OCI-LY3 (cell line): ENCODE results near the gene CPM.

Experiments used
- H2AFZ ChIP-seq: fragments of 200-600, 300-600 bp; shearing (Covaris generic); 2 replicates; pipeline ENCODE4 v1.6.0; 2014; ENCODE audit warnings: antibody characterized with exemption, low read depth, low read length
- H3K27ac ChIP-seq: fragments of 200-600, 300-600 bp; sonication (generic); 2 replicates; pipeline ENCODE4 v1.5.1; 2014; ENCODE audit warnings: mild to moderate bottlenecking, low read length, moderate library complexity, mixed read lengths
- H3K27me3 ChIP-seq: fragments of 200-600, 300-600 bp; sonication (generic); 2 replicates; pipeline ENCODE4 v1.6.1; 2014; ENCODE audit warnings: low read depth, low read length, mixed read lengths
- H3K36me3 ChIP-seq: fragments of 200-600, 300-600 bp; sonication (generic); replicated peaks from 2 replicates; pipeline ENCODE3; 2014; ENCODE audit warnings: low read depth, low read length, mixed read lengths
- H3K4me1 ChIP-seq: fragments of 300-600, 200-600 bp; sonication (generic); 2 replicates; pipeline ENCODE4 v1.6.1; 2014; ENCODE audit warnings: low read length, mixed read lengths
- H3K4me2 ChIP-seq: fragments of 200-600, 300-600 bp; sonication (generic); 2 replicates; pipeline ENCODE4 v1.6.1; 2014; ENCODE audit warnings: low read length, mixed read lengths
- H3K4me3 ChIP-seq: fragments of 300-600, 200-600 bp; sonication (generic); 2 replicates; pipeline ENCODE4 v1.5.1; 2014; ENCODE audit warnings: antibody characterized with exemption, mild to moderate bottlenecking, low read length, moderate library complexity
- H3K79me2 ChIP-seq: fragments of 300-600, 200-600 bp; shearing (Covaris generic); 2 replicates; pipeline ENCODE4 v1.6.1; 2014; ENCODE audit warnings: mild to moderate bottlenecking, low read length, mixed read lengths
- H3K9ac ChIP-seq: fragments of 300-600, 200-600 bp; shearing (Covaris generic); 2 replicates; pipeline ENCODE4 v1.6.0; 2014; ENCODE audit warnings: mild to moderate bottlenecking, low read length, moderate library complexity
- H3K9me3 ChIP-seq: fragments of 200-600, 300-600 bp; shearing (Covaris generic); 2 replicates; pipeline ENCODE4 v1.6.1; 2014; ENCODE audit warnings: low read length, mixed read lengths; ENCODE audit not compliant: insufficient read depth
- H4K20me1 ChIP-seq: fragments of 200-600, 300-600 bp; sonication (generic); 2 replicates; pipeline ENCODE4 v1.6.1; 2016; ENCODE audit warnings: low read length, mixed read lengths; ENCODE audit not compliant: insufficient read depth
- EZH2phosphoT487 ChIP-seq: fragments of 200-600 bp; shearing (Covaris generic); IDR thresholded peaks from 2 replicates; pipeline ENCODE4 v1.6.1; 2018; ENCODE audit warnings: antibody characterized with exemption, mixed run types, low read depth
- TF ChIP-seq, protein P1 (sequence below): fragments of 200-600, 300-600 bp; sonication (generic); IDR thresholded peaks from 2 replicates; pipeline ENCODE4 v1.5.1; 2014; ENCODE audit warnings: antibody characterized with exemption, low read length, low read depth

CPM gene

DNA sequence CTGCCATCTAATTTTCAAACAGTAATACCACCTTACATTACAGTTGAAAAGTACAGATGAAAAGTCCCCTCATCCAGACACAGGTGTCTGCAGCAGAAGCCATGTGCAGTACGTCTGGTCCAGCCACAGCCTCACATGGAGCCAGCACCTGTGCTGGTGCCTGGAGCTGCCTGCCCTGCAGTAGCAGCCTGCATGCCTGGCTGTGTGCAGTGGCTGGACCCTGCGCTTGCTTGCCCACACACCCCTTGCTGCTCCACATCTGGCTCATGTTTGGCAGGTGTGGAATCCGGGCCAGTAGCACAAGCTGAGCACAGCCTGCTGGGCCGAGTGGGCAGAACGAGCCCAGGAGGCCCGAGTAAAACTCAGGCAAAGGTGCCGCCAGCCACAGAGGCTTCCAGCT, 21.8 kb upstream of the CPM start:
- Histone ChIP-seq H3K4me3 (no peak overlapping the region), H3K9me3 (peaks cover 3% of the 10 kb centered on the region; the same call in 1 of the 2 replicates), H3K4me2 (no peak overlapping the region), H3K27me3 (no peaks in the 10 kb centered on the region), H3K4me1 (peaks cover 18% of the 10 kb centered on the region), H2AFZ (no peak overlapping the region), H3K9ac (no peak overlapping the region), H4K20me1 (no peaks in the 10 kb centered on the region), H3K79me2 (no peaks in the 10 kb centered on the region), H3K27ac (no peak overlapping the region), H3K36me3 (no peaks in the 10 kb centered on the region)
- TF ChIP-seq EZH2phosphoT487, result no peak
- TF ChIP-seq, protein P1, sequence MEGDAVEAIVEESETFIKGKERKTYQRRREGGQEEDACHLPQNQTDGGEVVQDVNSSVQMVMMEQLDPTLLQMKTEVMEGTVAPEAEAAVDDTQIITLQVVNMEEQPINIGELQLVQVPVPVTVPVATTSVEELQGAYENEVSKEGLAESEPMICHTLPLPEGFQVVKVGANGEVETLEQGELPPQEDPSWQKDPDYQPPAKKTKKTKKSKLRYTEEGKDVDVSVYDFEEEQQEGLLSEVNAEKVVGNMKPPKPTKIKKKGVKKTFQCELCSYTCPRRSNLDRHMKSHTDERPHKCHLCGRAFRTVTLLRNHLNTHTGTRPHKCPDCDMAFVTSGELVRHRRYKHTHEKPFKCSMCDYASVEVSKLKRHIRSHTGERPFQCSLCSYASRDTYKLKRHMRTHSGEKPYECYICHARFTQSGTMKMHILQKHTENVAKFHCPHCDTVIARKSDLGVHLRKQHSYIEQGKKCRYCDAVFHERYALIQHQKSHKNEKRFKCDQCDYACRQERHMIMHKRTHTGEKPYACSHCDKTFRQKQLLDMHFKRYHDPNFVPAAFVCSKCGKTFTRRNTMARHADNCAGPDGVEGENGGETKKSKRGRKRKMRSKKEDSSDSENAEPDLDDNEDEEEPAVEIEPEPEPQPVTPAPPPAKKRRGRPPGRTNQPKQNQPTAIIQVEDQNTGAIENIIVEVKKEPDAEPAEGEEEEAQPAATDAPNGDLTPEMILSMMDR, result no peak

DNA sequence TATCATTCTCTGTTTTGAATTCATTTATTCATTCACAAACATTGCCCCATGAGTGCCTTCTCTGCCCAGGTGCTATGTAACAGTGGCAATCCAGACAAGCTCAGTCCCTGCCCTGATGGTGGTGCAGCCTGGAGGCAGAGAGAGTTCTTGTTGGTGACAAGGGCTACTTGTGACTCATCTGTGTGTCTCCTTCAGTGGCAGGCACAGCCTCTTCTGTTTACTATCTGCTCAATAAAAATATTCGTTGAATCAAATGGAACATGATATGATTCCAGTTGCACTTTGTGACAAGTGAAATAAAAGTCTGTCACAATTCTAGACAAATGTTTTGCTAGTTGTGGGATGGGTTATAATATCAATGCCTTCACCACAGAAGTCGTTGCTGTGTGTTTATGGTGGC, 20.6 kb upstream of the CPM start:
- Histone ChIP-seq H3K27ac (no peak overlapping the region), H3K4me1 (peaks cover 6% of the 10 kb centered on the region), H3K9me3 (peaks cover 3% of the 10 kb centered on the region; the same call in 1 of the 2 replicates), H3K9ac (no peak overlapping the region), H3K36me3 (no peaks in the 10 kb centered on the region), H4K20me1 (no peaks in the 10 kb centered on the region), H3K79me2 (no peaks in the 10 kb centered on the region), H3K27me3 (no peaks in the 10 kb centered on the region), H2AFZ (no peak overlapping the region), H3K4me2 (no peak overlapping the region), H3K4me3 (no peak overlapping the region)
- TF ChIP-seq, protein P1, result no peak
- TF ChIP-seq EZH2phosphoT487, result no peak

DNA sequence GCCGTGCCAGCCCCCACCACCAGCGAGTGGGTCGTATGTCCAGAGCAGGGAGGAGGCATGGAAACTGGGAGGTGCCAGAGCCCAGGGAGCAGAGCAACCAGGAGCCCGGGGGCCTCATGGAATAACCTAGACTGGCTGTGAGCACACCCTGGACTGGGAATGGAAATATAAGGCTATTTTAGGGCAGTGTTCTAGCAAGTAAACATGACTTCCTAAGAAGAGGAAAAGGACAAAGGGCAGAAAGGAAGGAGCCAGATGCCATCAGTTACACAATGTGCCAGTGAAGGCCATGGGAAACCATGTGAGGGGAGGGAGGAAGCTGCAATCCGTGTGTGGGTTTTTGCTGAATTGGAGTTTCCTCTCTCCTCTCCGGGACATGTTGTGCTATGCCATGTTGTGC, 18.7 kb upstream of the CPM start:
- H3K27ac ChIP-seq, result no peak overlapping the region
- H3K4me3 ChIP-seq, result no peak overlapping the region
- no peaks in the 10 kb centered on the region for H3K27me3 ChIP-seq
- H2AFZ ChIP-seq, result no peak overlapping the region
- no peak for TF ChIP-seq EZH2phosphoT487
- TF ChIP-seq, protein P1, result no peak
- no peak overlapping the region for H3K9ac ChIP-seq
- no peak overlapping the region for H3K4me2 ChIP-seq
- no peaks in the 10 kb centered on the region for H3K79me2 ChIP-seq
- no peaks in the 10 kb centered on the region for H3K36me3 ChIP-seq
- H3K9me3 ChIP-seq, result peaks cover 3% of the 10 kb centered on the region; the same call in 1 of the 2 replicates
- H4K20me1 ChIP-seq, result no peaks in the 10 kb centered on the region
- no peaks in the 10 kb centered on the region for H3K4me1 ChIP-seq

DNA sequence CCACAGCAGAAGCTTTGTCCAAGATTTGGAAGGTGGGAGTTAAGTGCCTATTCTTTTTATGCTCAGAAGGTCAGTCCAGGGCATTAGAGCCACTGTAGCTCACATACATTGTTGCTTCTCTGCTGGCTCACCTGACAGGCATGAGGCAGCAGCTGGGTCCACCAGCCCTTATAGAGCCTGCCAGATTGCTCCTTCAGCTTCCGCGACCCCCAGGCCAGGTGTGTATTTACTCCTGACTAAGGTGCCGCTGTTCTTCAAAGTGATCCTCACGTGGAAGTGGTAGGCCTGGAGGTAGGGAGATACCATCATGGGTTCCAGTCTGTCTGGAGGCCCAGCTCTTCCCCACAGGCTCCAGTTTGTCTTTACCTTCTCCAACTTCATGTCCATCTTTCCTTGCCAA, 17.5 kb upstream of the CPM start:
- no peaks in the 10 kb centered on the region for H3K79me2 ChIP-seq
- H2AFZ ChIP-seq, result no peak overlapping the region
- TF ChIP-seq, protein P1, result no peak
- no peak for TF ChIP-seq EZH2phosphoT487
- no peak overlapping the region for H3K4me2 ChIP-seq
- no peaks in the 10 kb centered on the region; the same call in 1 of the 2 replicates for H3K4me1 ChIP-seq
- H3K36me3 ChIP-seq, result no peaks in the 10 kb centered on the region
- no peak overlapping the region for H3K9ac ChIP-seq
- no peak overlapping the region for H3K27ac ChIP-seq
- H3K9me3 ChIP-seq, result peaks cover under 1% of the 10 kb centered on the region; the same call in 1 of the 2 replicates
- no peaks in the 10 kb centered on the region for H3K27me3 ChIP-seq
- H3K4me3 ChIP-seq, result no peak overlapping the region
- H4K20me1 ChIP-seq, result no peaks in the 10 kb centered on the region
